Right cardiac atrium (tissue), 5 donors: ENCODE results near the gene EIF6. TPM values are rescaled to one million over a fixed set of nuclear protein-coding genes. Genes with fewer than 3 reads are reported as not detected.
"Not testable (repeated sequence)": the region's sequence is repeated elsewhere in the genome, so short reads cannot be mapped to it uniquely, and the experiment has no call there.

Experiments used
- ATAC-seq, 2 donors: fragments of 200-7000 bp; cut with Tn5 transposase; one replicate each; pipeline versions ENCODE4 v1.8.0 to v1.9.1; 2020; ENCODE audit warnings: moderate library complexity in 2 of 2, mild to moderate bottlenecking in 1 of 2
- DNase-seq, 3 donors: peaks; one replicate each; pipeline ENCODE4 v3.0.0-alpha.2; 2020
- H3K27ac ChIP-seq: one replicate; pipeline ENCODE4 v1.5.1; 2013; ENCODE audit warnings: mild to moderate bottlenecking, low read length, control low read depth, moderate library complexity
- H3K27me3 ChIP-seq: one replicate; pipeline ENCODE4 v1.6.1; 2013; ENCODE audit not compliant: control insufficient read depth, insufficient read depth
- H3K4me1 ChIP-seq: one replicate; pipeline ENCODE4 v1.6.1; 2013; ENCODE audit warnings: low read length; ENCODE audit not compliant: control insufficient read depth, insufficient read depth
- H3K4me3 ChIP-seq: one replicate; pipeline ENCODE4 v1.5.1; 2013; ENCODE audit warnings: low read length, control low read depth
- H3K9me3 ChIP-seq: one replicate; pipeline ENCODE4 v1.6.1; 2013; ENCODE audit warnings: low read length; ENCODE audit not compliant: control insufficient read depth
- WGBS: extraction: QIAGEN DNeasy Blood & Tissue Kit; methylation state at CpG from one replicate; pipeline ENCODE4 v1.1.7; 2013; 5-methylcytosine and 5-hydroxymethylcytosine counted together
- intact Hi-C, 4 donors: fragments of 100-400 bp; cut with DNase I; formaldehyde crosslinking; loops; one replicate each; pipeline versions ENCODE4 v1.11.0 to v1.14.0; 2022 to 2023
- polyA plus RNA-seq: library from polyadenylated mRNA; stranded (reverse); fragments of 200-250 nt; gene quantifications from one replicate; pipeline ENCODE4 v1.2.3, GENCODE V29; 2013
- total RNA-seq, 4 donors: library from RNA; stranded (reverse); fragmentation: NEBNext Ultra II Directional; extraction: Animal tissue kit (Norgen Biotek cat#: 25700); gene quantifications; one replicate each; pipeline ENCODE4 v1.2.1, GENCODE V29; 2021
- donor health status: healthy with polysubstance abuse.
- donor health status: DM: no; HTN: yes; CAD: no.
- donor health status: DM: no; HTN: no; CAD: no.
- donor health status: DM: no; HTN: yes; CAD: no; lungs with severe emphysema.
- donor health status: DM: yes; HTN: yes; CAD: no.

EIF6 gene
- total and polyA plus RNA-seq, 5 donors = 36.2 to 57.3 (median 41.3) TPM

GRCh38 chr20:35325401-35325800 lies 40.8 kb upstream of the EIF6 start:
- no peaks in the 10 kb centered on the region for H3K9me3 ChIP-seq
- no peak overlapping the region for H3K27ac ChIP-seq
- WGBS = 87% methylated on average over 6 of the region's 6 CpGs
- ATAC-seq (no peak), DNase-seq (no peak)
- no peaks in the 10 kb centered on the region for H3K4me1 ChIP-seq
- no peak overlapping the region for H3K4me3 ChIP-seq
- intact Hi-C loops = no loop called here
- H3K27me3 ChIP-seq = no peaks in the 10 kb centered on the region

DNA sequence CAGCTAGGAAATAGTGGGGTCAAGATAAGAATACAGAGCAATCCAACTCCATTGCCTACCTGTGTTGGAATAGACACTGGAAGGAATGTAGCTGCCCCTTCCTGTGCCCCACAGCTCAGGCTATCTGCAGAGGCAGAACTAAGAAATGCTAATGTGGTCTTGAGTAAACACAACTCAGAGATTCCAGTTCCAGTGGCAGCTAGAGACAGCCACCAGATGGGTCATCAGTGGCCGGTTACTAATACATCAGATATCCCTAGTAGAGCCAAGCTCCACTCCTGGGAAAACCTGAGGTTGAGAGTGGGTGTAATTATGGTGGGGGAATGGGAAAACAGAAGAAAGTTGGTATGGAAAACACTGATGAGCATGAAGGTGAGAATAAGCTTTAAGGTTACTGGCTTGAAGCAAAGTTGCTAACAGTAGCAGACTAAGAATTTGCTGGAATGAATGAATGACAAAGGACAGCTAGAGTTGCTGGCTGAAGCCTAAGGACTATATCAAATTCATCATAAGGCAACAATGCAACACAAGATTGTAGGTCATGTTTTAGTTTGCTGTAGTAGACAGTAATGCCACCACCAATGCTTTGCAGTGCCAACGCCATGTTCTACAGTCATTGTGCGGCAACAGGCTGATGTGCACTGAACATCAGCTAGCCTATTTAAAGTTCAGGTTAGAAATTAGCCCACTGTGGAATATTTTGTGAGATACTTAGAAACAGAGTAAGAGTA lies 36.0 kb upstream of the EIF6 start:
- intact Hi-C loops = no loop called here
- no peak overlapping the region for H3K4me3 ChIP-seq
- WGBS = 96% methylated on average over 3 of the region's 3 CpGs
- DNase-seq (no peak), ATAC-seq (no peak)
- no peaks in the 10 kb centered on the region for H3K27me3 ChIP-seq
- H3K9me3 ChIP-seq = no peaks in the 10 kb centered on the region
- H3K27ac ChIP-seq = no peak overlapping the region
- no peaks in the 10 kb centered on the region for H3K4me1 ChIP-seq

- DNase-seq (no peak), ATAC-seq (no peak)
- H3K27me3 ChIP-seq = no peaks in the 10 kb centered on the region
- no peak overlapping the region for H3K4me3 ChIP-seq
- H3K27ac ChIP-seq = no peak overlapping the region
- no peaks in the 10 kb centered on the region for H3K9me3 ChIP-seq
- intact Hi-C loops = no loop called here
- no peaks in the 10 kb centered on the region for H3K4me1 ChIP-seq
Observed at GRCh38 chr20:35319871-35320197, 35.3 kb upstream of the EIF6 start.

DNA sequence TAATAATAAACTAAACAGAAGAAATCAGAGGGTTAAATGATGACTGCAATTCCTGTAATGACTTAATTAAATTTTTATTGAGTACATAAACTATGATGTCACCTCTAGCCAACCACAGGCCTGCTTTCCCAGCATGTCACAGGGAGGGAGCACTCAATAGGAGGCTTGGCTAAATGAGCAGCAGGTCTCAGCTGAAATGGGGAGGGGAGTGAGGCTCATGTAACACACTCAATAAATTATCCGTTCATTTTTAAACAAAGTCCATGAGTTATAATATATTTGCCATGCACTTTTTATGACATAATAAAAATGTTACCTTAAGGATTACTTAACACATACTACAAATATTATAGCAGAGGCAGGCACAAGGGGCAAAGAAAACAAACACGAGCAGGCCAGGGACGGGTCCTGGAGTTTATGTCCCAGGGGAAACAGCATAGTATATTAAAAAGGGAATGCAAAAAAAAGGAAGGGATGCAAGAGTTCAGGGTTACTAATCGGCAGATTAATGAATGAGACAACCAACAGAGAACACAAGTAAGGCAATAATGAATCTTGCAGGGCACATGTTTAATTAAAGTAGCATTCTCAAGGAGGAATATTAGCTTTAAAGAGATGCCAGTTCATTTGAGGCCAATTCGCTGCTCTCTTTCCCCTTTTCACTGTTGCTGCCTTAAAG lies 34.8 kb upstream of the EIF6 start:
- WGBS = 72% methylated on average over 5 of the region's 5 CpGs
- no peaks in the 10 kb centered on the region for H3K4me1 ChIP-seq
- H3K27ac ChIP-seq = no peak overlapping the region
- no peaks in the 10 kb centered on the region for H3K27me3 ChIP-seq
- no peak overlapping the region for H3K4me3 ChIP-seq
- intact Hi-C loops = no loop called here
- no peaks in the 10 kb centered on the region for H3K9me3 ChIP-seq
- ATAC-seq = no peak
- no peak for DNase-seq

- peak overlapping the region; percentile 36 for H3K27ac ChIP-seq
- H3K27me3 ChIP-seq = no peaks in the 10 kb centered on the region
- peak; percentile 60 to 77 for ATAC-seq
- H3K9me3 ChIP-seq = no peaks in the 10 kb centered on the region
- WGBS = 61% methylated on average over 6 of the region's 6 CpGs
- DNase-seq = no peak
- intact Hi-C loops = no loop called here
- no peaks in the 10 kb centered on the region for H3K4me1 ChIP-seq
- H3K4me3 ChIP-seq = no peak overlapping the region
Observed at GRCh38 chr20:35318502-35319157, 34.1 kb upstream of the EIF6 start.

DNA sequence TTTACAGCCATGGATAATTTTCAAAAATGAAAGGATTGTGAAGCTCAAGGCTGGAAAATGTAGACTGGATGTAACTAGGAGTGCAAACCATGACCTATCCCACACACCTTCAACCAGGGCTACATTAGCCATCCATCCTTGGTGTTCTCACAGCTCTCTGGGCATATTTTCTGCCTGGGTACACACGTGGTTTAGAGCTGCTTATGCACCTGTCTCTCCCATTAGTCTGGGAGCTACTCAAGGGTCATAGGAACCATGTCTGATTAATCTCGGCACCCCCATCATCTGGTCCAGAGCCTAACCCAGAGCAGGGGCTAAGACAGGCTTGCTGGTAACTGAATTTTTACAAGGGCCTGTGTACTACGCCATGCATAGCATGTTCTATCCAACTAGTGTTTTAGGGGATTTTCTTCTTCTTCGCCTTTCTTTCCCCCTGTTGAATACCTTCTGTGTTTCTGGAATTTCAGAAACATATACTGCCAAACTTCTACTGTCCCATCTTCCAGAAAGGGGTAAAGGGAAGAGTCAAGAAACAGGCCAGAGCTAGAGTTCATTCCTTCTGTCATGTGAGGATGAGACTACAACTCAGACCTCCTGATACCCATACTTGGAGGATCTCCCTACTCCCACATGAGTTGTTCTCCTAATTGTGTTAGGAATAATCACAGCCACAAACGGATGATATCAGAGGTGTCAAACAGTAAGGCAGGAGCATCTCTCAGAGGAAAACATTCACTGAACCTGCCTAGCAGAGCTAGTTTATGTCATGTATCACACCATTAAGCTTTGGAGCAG lies 33.0 kb upstream of the EIF6 start:
- intact Hi-C loops = no loop called here
- DNase-seq = no peak
- Histone ChIP-seq H3K27me3 (no peaks in the 10 kb centered on the region), H3K4me1 (no peaks in the 10 kb centered on the region), H3K9me3 (no peaks in the 10 kb centered on the region), H3K27ac (no peak overlapping the region), H3K4me3 (no peak overlapping the region)
- ATAC-seq = no peak
- WGBS = 84% methylated on average over 5 of the region's 5 CpGs

DNA sequence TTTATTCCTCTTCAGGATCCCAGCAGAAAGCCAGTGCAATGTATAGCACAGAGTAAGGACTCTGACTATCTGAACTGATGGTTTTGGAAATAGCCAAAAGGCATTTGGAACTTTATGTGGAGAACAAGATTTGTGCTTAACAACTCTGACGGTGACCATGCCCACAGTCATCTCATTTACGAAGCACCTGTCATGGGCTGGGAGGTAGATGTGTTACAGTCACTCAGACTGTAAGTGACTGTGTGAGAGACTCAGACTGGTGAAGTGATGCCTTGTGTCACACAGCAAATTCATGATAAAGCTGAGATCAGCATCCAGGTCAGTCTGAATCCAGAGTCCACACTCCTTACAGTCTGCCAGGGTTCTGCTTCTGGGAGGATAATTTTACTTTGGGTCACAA lies 31.5 kb upstream of the EIF6 start:
- Histone ChIP-seq H3K9me3 (no peaks in the 10 kb centered on the region), H3K4me1 (no peaks in the 10 kb centered on the region), H3K27ac (no peak overlapping the region), H3K27me3 (no peaks in the 10 kb centered on the region), H3K4me3 (no peak overlapping the region)
- ATAC-seq (no peak), DNase-seq (no peak)
- intact Hi-C loops = no loop called here
- WGBS = 97% methylated on average over 2 of the region's 2 CpGs

DNA sequence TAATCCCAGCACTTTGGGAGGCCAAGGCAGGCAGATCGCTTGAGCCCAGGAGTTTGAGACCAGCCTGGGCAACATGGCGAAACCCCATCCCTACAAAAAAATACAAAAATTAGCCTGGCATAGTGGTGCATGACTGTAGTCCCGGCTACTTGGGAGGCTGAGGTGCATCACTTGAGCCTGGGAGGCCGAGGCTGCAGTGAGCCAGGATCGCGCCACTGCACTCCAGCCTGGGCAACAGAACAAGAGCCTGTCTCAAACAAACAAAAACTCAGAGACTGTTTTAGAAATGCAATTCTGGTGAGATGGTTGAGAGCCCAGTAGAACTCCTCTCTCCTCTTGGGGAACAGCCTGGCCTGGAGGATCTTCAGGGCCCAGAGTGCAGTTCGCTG lies 31.1 kb upstream of the EIF6 start:
- H3K4me3 ChIP-seq, H3K9me3 ChIP-seq, H3K27ac ChIP-seq, intact Hi-C loops, ATAC-seq, DNase-seq, H3K4me1 ChIP-seq, H3K27me3 ChIP-seq: not testable (repeated sequence)
- WGBS = 94% methylated on average over 7 of the region's 7 CpGs

DNA sequence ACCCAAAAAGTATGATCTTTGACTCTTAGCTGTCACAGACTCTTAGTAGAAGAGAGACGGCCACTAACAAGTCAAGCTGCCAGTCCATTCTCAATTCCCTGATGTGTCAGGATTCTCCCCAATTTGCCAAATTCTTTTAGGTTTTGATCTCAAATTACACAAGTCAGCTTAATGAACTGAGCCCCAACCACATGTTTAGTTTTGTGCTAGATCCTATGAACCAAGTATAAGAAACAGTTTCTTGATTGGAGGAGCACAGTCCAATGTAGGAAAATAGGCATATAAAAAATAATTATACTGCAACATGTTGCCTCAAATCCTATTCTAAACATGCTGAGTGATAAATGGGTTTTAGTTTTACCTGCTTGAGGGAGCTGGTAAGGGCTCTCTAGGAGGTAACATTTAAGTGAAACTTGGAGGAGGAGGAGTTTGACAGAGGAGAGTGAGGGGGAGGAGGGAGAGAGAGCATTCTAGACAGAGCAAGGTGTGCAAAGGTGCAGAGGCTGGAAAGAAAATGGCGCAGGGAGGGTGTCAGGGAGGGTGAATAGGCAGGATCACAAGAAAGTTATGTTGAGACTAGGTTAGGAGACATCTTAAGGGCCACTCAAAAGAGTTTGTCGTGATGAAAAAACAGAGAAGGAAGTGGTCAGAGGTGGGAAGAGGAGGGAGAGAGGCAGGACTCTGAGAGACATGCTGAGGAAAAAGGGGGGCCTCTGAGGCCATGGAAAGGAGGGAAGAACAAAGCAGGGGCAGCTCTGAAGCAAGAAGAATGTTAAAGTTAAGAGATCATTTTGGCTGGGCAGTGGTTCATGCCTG lies 30.5 kb upstream of the EIF6 start:
- no peak for DNase-seq
- WGBS = 76% methylated on average over 3 of the region's 3 CpGs
- H3K4me1 ChIP-seq = no peaks in the 10 kb centered on the region
- H3K27ac ChIP-seq = no peak overlapping the region
- no peak for ATAC-seq
- intact Hi-C loops = no loop called here
- H3K27me3 ChIP-seq = no peaks in the 10 kb centered on the region
- no peaks in the 10 kb centered on the region for H3K9me3 ChIP-seq
- no peak overlapping the region for H3K4me3 ChIP-seq

GRCh38 chr20:35312318-35312717 lies 27.7 kb upstream of the EIF6 start:
- no peak for DNase-seq
- intact Hi-C loops = no loop called here
- H3K4me1 ChIP-seq = peaks cover 6% of the 10 kb centered on the region
- H3K27ac ChIP-seq = no peak overlapping the region
- WGBS = 85% methylated on average over 1 of the region's 1 CpG
- no peak overlapping the region for H3K4me3 ChIP-seq
- H3K9me3 ChIP-seq = no peaks in the 10 kb centered on the region
- H3K27me3 ChIP-seq = no peaks in the 10 kb centered on the region
- no peak for ATAC-seq
